22Rv1 (cell line): ENCODE results near the gene P2RX7.

Experiments
- H3K27ac ChIP-seq: fragments of 450-650 bp; 2 replicates; pipeline ENCODE4 v1.5.1; 2017
- CTCF ChIP-seq: fragments of 450-650 bp; IDR thresholded peaks from 2 replicates; pipeline ENCODE4 v1.5.1; 2017; ENCODE audit warnings: mild to moderate bottlenecking
- ZFX ChIP-seq: fragments of 450-650 bp; IDR thresholded peaks from 2 replicates; pipeline ENCODE4 v1.6.1; 2017; ENCODE audit warnings: antibody characterized with exemption, borderline replicate concordance

P2RX7 gene

GRCh38 chr12:121132601-121133481 lies at the start of gene P2RX7:
P2RX7 (plus strand) TSS chr12:121132876; CDS start chr12:121132971, 95 bp downstream.
- H3K27ac ChIP-seq: peak within 1 kb of the TSS; percentile 62
- TF ChIP-seq ZFX (no peak), CTCF (peak; percentile 40)

GRCh38 chr12:121084229-121084628 lies 48.4 kb upstream of the P2RX7 start:
- TF ChIP-seq ZFX (no peak), CTCF (no peak)
- H3K27ac ChIP-seq: no peak overlapping the region

GRCh38 chr12:121085069-121085468 lies 47.6 kb upstream of the P2RX7 start:
- TF ChIP-seq ZFX (no peak), CTCF (no peak)
- H3K27ac ChIP-seq: no peak overlapping the region

- no peak for TF ChIP-seq CTCF
- no peak overlapping the region for H3K27ac ChIP-seq
These were observed 46.9 kb upstream of the P2RX7 start for GRCh38 chr12:121085506-121086353.

- H3K27ac ChIP-seq: no peak overlapping the region
- TF ChIP-seq ZFX (no peak), CTCF (no peak)
These were observed 45.8 kb upstream of the P2RX7 start for GRCh38 chr12:121086781-121087295.

- H3K27ac ChIP-seq: no peak overlapping the region
- TF ChIP-seq ZFX: no peak
- no peak for TF ChIP-seq CTCF
These were observed 45.0 kb upstream of the P2RX7 start for GRCh38 chr12:121087467-121088194.
